ENCODE data around the gene LPCAT4. TPM values are rescaled to one million over a fixed set of nuclear protein-coding genes. Genes with fewer than 3 reads are reported as not detected.

LPCAT4 gene
- total and polyA plus RNA-seq, 2 of the 8 experiments (the other 6 are each of a cell fraction or from before 2014, with no cell fraction given): 69.3 to 109 TPM

- 91% methylated on average over 7 of the region's 7 CpGs; no CpG with 5 or more reads in 1 of the 2 experiments for WGBS, 2 experiments (ENCODE audit: extremely low coverage in 1 of 2, insufficient coverage in 1 of 2, insufficient read length in 1 of 2, insufficient replicate concordance in 2 of 2, low coverage in 1 of 2, low lambda C conversion rate in 2 of 2, missing lambda C conversion rate in 1 of 2)
- CTCF ChIA-PET (ENCODE audit: partially characterized antibody): interaction anchor here (0.5 to 3.3 kb wide), 9 partner anchors 9 to 300 kb away, joined by 3 to 34 read pairs (median 3); partner anchors contain the start of genes NOP10 and NUTM1
Measured at GRCh38 chr15:34361278-34361677, 5.7 kb downstream of the LPCAT4 start.

More at GRCh38 chr15:34361278-34361677, 5.7 kb downstream of the LPCAT4 start:
- Histone ChIP-seq H2BK5ac (ENCODE audit: low read depth, low read length) (no peak overlapping the region), H3K14ac (ENCODE audit: insufficient read length) (no peak overlapping the region), H3K23me2 (ENCODE audit: low read depth, low read length) (no peaks in the 10 kb centered on the region; the same call in 1 of the 2 replicates), H3K4me1 (replicated peaks in 1 of 4; ENCODE audit: control insufficient read depth in 3 of 4, insufficient read depth in 4 of 4, low read length in 3 of 4) (peaks cover 5 to 12% (median 7%) of the 10 kb centered on the region in 4 experiments), H3K79me2 (ENCODE audit: control insufficient read depth in 1 of 2, insufficient read depth in 2 of 2, low read length in 2 of 2) (peaks cover 4 to 20% of the 10 kb centered on the region in 2 experiments; a peak in 3 of 4 replicates), H3K36me3 (ENCODE audit: control insufficient read depth in 2 of 4, insufficient read depth in 4 of 4, low read length in 3 of 4) (peaks cover 7 to 46% (median 34%) of the 10 kb centered on the region in 4 experiments), H2AFZ (ENCODE audit: low read length) (no peak overlapping the region), H2BK20ac (ENCODE audit: low read length) (no peak overlapping the region), H4K5ac (ENCODE audit: insufficient read length, low read depth, low read length) (no peak overlapping the region), H4K8ac (ENCODE audit: extremely low read depth, insufficient read depth, low read length) (no peak overlapping the region), H4K20me1 (replicated peaks in 1 of 2; ENCODE audit: control insufficient read depth in 1 of 2, insufficient read depth in 2 of 2, low read length in 2 of 2) (peaks cover 8 to 10% of the 10 kb centered on the region in 2 experiments), H3K9ac (replicated peaks in 1 of 4; ENCODE audit: extremely low read depth in 1 of 4, low read depth in 3 of 4, low read length in 3 of 4) (no peak overlapping the region), H3K56ac (replicated peaks; ENCODE audit: insufficient read length, low read depth, low read length) (no peak overlapping the region), H4K91ac (replicated peaks; ENCODE audit: insufficient read length, low read length) (no peak overlapping the region), H3K27ac (ENCODE audit: low read depth, low read length) (no peak overlapping the region), H3K9me3 (ENCODE audit: insufficient read depth in 2 of 2, low read depth in 1 of 2, low read length in 1 of 2) (no peaks in the 10 kb centered on the region), H3K23ac (ENCODE audit: insufficient read length) (no peak overlapping the region), H3K4me2 (ENCODE audit: insufficient read depth in 1 of 2, low read depth in 2 of 2, low read length in 2 of 2) (no peak overlapping the region), H3K4ac (replicated peaks; ENCODE audit: insufficient read length, low read depth, low read length) (no peak overlapping the region), H2BK15ac (ENCODE audit: low read length) (no peak overlapping the region), H3K27me3 (replicated peaks in 1 of 4; ENCODE audit: control insufficient read depth in 3 of 4, extremely low read depth in 1 of 4, insufficient read depth in 3 of 4, low read length in 3 of 4) (no peaks in the 10 kb centered on the region), H3K18ac (ENCODE audit: extremely low read depth, low read length) (no peak overlapping the region), H3K79me1 (ENCODE audit: low read depth, low read length) (peaks cover 14% of the 10 kb centered on the region), H3K4me3 (ENCODE audit: extremely low read depth in 1 of 4, insufficient read depth in 2 of 4, low read depth in 3 of 4, low read length in 4 of 4) (no peak overlapping the region), H2BK120ac (replicated peaks; ENCODE audit: low read depth, low read length) (no peak overlapping the region), H2AK5ac (ENCODE audit: low read depth, low read length) (no peak overlapping the region), H2BK12ac (ENCODE audit: low read depth, low read length) (no peak overlapping the region)
- POLR2A ChIA-PET (ENCODE audit: partially characterized antibody): interaction anchor here (1.1 kb wide), 1 partner anchor 70 kb away, joined by 3 read pairs; no protein-coding TSS in a partner anchor
- FAIRE-seq: no peak
- TF ChIP-seq USF2 (IDR thresholded peaks at IDR 0.05; ENCODE audit: low read length) (no peak), KDM4A (IDR thresholded peaks at IDR 0.05; ENCODE audit: low read depth, low read length, severe bottlenecking) (no peak), BCL11A (IDR thresholded peaks at IDR 0.05; ENCODE audit: low read depth in 2 of 2, low read length in 2 of 2) (no peak)
- DNase-seq (ENCODE audit: low read depth in 1 of 2, low spot score in 2 of 2): no peak

Measured in H1 (cell line).